GM19099 (cell line): ENCODE results near the gene AIFM1.
A peak's percentile ranks its signal among the peaks of the same experiment; 100 is the strongest.

Source experiments
- POLR2A ChIP-seq: IDR thresholded peaks from 3 replicates; pipeline ENCODE4 v1.6.1; 2011; ENCODE audit warnings: low read depth; ENCODE audit not compliant: insufficient read length; ENCODE audit errors: extremely low read depth

AIFM1 gene

GRCh38 chrX:130111220-130112154 lies 54.2 kb downstream of the AIFM1 start:
- no peak for TF ChIP-seq POLR2A

GRCh38 chrX:130110379-130111219 lies 55.0 kb downstream of the AIFM1 start, which contains the start of gene ELF4:
ELF4 (minus strand) TSS chrX:130110497; CDS start chrX:130081330, 29,167 bp downstream.
- TF ChIP-seq POLR2A: peak; percentile 26

GRCh38 chrX:130109429-130110378 lies 55.9 kb downstream of the AIFM1 start:
- TF ChIP-seq POLR2A: peak; percentile 2

- no peak for TF ChIP-seq POLR2A
Observed at GRCh38 chrX:130108647-130109428, 56.8 kb downstream of the AIFM1 start.

GRCh38 chrX:130106071-130106470 lies 59.6 kb downstream of the AIFM1 start:
- TF ChIP-seq POLR2A: no peak

GRCh38 chrX:130105244-130105643 lies 60.4 kb downstream of the AIFM1 start:
- no peak for TF ChIP-seq POLR2A

GRCh38 chrX:130103605-130104004 lies 62.0 kb downstream of the AIFM1 start:
- no peak for TF ChIP-seq POLR2A

- TF ChIP-seq POLR2A: no peak
Observed at GRCh38 chrX:130100180-130100579, 65.5 kb downstream of the AIFM1 start.

- TF ChIP-seq POLR2A: no peak
Observed at GRCh38 chrX:130098210-130098552, 67.5 kb downstream of the AIFM1 start.

- no peak for TF ChIP-seq POLR2A
Observed at GRCh38 chrX:130097507-130098209, 68.0 kb downstream of the AIFM1 start.

GRCh38 chrX:130095249-130096030 lies 70.2 kb downstream of the AIFM1 start:
- no peak for TF ChIP-seq POLR2A

GRCh38 chrX:130094696-130095095 lies 70.9 kb downstream of the AIFM1 start:
- no peak for TF ChIP-seq POLR2A
